NT2/D1 (cell line): Measurements from ENCODE around the gene KYNU.
"Not testable (repeated sequence)": the region's sequence is repeated elsewhere in the genome, so short reads cannot be mapped to it uniquely, and the experiment has no call there.

Experiments
- DNase-seq: peaks from one replicate; pipeline ENCODE4 v3.0.0-alpha.2; 2011; ENCODE audit warnings: low read depth, low spot score
- H3K27me3 ChIP-seq: 2 replicates; pipeline ENCODE4 v1.6.0; 2011; ENCODE audit warnings: mild to moderate bottlenecking; ENCODE audit not compliant: insufficient read length, insufficient read depth
- H3K36me3 ChIP-seq: 2 replicates; pipeline ENCODE4 v1.6.1; 2011; ENCODE audit warnings: mild to moderate bottlenecking, low read length, mixed read lengths; ENCODE audit not compliant: insufficient read depth, insufficient read length
- H3K4me1 ChIP-seq: 2 replicates; pipeline ENCODE4 v1.5.1; 2011; ENCODE audit not compliant: insufficient read depth, insufficient read length
- H3K4me3 ChIP-seq: 2 replicates; pipeline ENCODE4 v1.5.1; 2011; ENCODE audit warnings: low read depth; ENCODE audit not compliant: insufficient read length
- H3K9ac ChIP-seq: 2 replicates; pipeline ENCODE4 v1.6.0; 2011; ENCODE audit warnings: low read depth; ENCODE audit not compliant: insufficient read length
- H3K9me3 ChIP-seq: 2 replicates; pipeline ENCODE4 v1.5.1; 2011; ENCODE audit warnings: mild to moderate bottlenecking, low read length; ENCODE audit not compliant: insufficient read depth
- SUZ12 ChIP-seq: IDR thresholded peaks from 2 replicates; pipeline ENCODE4 v1.6.1; 2011; ENCODE audit not compliant: insufficient read length, insufficient read depth; ENCODE audit errors: extremely low read depth
- YY1 ChIP-seq: IDR thresholded peaks from 2 replicates; pipeline ENCODE4 v1.6.1; 2011; ENCODE audit not compliant: insufficient read length, insufficient read depth
- ZNF274 ChIP-seq: IDR thresholded peaks from 2 replicates; pipeline ENCODE4 v1.6.1; 2011; ENCODE audit warnings: mild to moderate bottlenecking, low read depth, low read length

Gene KYNU

GRCh38 chr2:142897807-142898206, 20.3 kb downstream of the KYNU start:
- DNase-seq = no peak
- Histone ChIP-seq H3K9ac (no peak overlapping the region), H3K4me3 (no peak overlapping the region), H3K36me3 (no peaks in the 10 kb centered on the region), H3K4me1 (no peaks in the 10 kb centered on the region), H3K9me3 (no peaks in the 10 kb centered on the region; the same call in 1 of the 2 replicates), H3K27me3 (no peaks in the 10 kb centered on the region)
- TF ChIP-seq ZNF274 (no peak), SUZ12 (no peak), YY1 (no peak)

DNA sequence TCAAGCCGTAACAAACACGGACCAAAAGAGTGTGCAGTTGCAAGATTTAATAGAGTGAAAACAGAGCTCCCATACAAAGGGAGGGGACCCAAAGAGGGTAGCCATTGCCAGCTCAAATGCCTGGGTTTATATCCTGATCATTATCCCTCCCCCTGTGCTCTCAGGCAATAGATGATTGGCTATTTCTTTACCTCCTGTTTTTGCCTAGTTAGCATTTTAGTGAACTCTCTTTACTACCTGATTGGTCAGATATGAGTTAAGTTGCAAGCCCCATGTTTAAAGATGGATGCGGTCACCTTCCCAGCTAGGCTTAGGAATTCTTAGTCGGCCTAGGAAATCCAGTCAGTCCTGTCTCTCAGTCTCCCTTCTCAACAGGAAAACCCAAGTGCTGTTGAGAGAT, 22.9 kb downstream of the KYNU start:
- H3K9ac ChIP-seq, H3K36me3 ChIP-seq, DNase-seq: not testable (repeated sequence)

GRCh38 chr2:142901780-142902179, 24.3 kb downstream of the KYNU start:
- Histone ChIP-seq H3K36me3 (no peaks in the 10 kb centered on the region), H3K4me1 (no peaks in the 10 kb centered on the region), H3K4me3 (no peak overlapping the region), H3K27me3 (no peaks in the 10 kb centered on the region), H3K9me3 (no peaks in the 10 kb centered on the region; the same call in 1 of the 2 replicates), H3K9ac (no peak overlapping the region)
- TF ChIP-seq YY1 = no peak
- TF ChIP-seq SUZ12 = no peak
- no peak for TF ChIP-seq ZNF274
- DNase-seq = no peak

More for the DNA sequence above, 22.9 kb downstream of the KYNU start:
- H3K4me3 ChIP-seq, H3K9me3 ChIP-seq, H3K4me1 ChIP-seq, H3K27me3 ChIP-seq: not testable (repeated sequence)

- not testable (repeated sequence) for H3K36me3 ChIP-seq, H3K4me1 ChIP-seq, H3K4me3 ChIP-seq, DNase-seq, H3K27me3 ChIP-seq, H3K9ac ChIP-seq, H3K9me3 ChIP-seq
Measured at GRCh38 chr2:142903726-142904125, 26.3 kb downstream of the KYNU start.

- Histone ChIP-seq H3K9ac (no peak overlapping the region), H3K4me1 (no peaks in the 10 kb centered on the region), H3K27me3 (no peaks in the 10 kb centered on the region), H3K36me3 (no peaks in the 10 kb centered on the region), H3K9me3 (no peaks in the 10 kb centered on the region), H3K4me3 (no peak overlapping the region)
- TF ChIP-seq ZNF274 (no peak), SUZ12 (no peak), YY1 (no peak)
- no peak for DNase-seq
Measured at GRCh38 chr2:142907653-142908052, 30.2 kb downstream of the KYNU start.

GRCh38 chr2:142914507-142915313, 37.2 kb downstream of the KYNU start:
- Histone ChIP-seq H3K36me3 (no peaks in the 10 kb centered on the region), H3K4me3 (no peak overlapping the region), H3K9me3 (peaks cover 10% of the 10 kb centered on the region; the same call in 1 of the 2 replicates), H3K4me1 (no peaks in the 10 kb centered on the region), H3K9ac (no peak overlapping the region), H3K27me3 (no peaks in the 10 kb centered on the region)
- TF ChIP-seq SUZ12 (no peak), YY1 (peak; percentile 60), ZNF274 (no peak)
- DNase-seq = peak; percentile 39

DNA sequence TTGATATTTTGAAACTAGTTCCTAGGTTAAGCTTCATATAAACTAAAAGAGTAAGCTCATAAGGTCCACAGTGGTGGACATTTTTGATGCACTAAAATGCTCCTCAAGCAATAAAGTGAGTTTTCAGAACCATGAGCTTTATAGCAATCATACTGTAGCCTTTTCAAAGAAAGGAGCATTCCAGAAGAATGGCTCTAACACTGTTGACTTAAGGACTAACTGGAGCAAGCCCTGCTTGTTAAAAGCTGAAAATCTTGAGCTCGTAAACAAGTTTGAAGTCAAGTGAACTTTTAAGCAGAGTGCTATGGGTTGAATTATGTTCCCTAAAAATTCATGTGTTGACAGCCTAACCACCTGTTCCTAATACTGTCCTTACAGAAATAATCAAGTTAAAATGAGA, 38.0 kb downstream of the KYNU start:
- Histone ChIP-seq H3K27me3 (no peaks in the 10 kb centered on the region), H3K36me3 (no peaks in the 10 kb centered on the region), H3K9ac (no peak overlapping the region), H3K4me1 (no peaks in the 10 kb centered on the region), H3K4me3 (no peak overlapping the region), H3K9me3 (peaks cover 10% of the 10 kb centered on the region; the same call in 1 of the 2 replicates)
- TF ChIP-seq ZNF274 (no peak), SUZ12 (no peak), YY1 (no peak)
- DNase-seq = no peak

- Histone ChIP-seq H3K4me3 (no peak overlapping the region), H3K36me3 (no peaks in the 10 kb centered on the region)
- DNase-seq = no peak
Measured at GRCh38 chr2:142918624-142919023, 41.2 kb downstream of the KYNU start.

More at GRCh38 chr2:142918624-142919023, 41.2 kb downstream of the KYNU start:
- Histone ChIP-seq H3K4me1 (no peaks in the 10 kb centered on the region), H3K9me3 (peaks cover 10% of the 10 kb centered on the region; the same call in 1 of the 2 replicates), H3K27me3 (no peaks in the 10 kb centered on the region), H3K9ac (no peak overlapping the region)
- TF ChIP-seq YY1 (no peak), ZNF274 (no peak), SUZ12 (no peak)
